DND-41 (cell line): ENCODE data around the gene IFIT1.

ENCODE experiments used
- ATAC-seq: fragments of 200-7000 bp; cut with Tn5 transposase; 3 replicates; pipeline ENCODE4 v1.9.1; 2021; ENCODE audit warnings: low read depth; ENCODE audit not compliant: insufficient read depth
- DNase-seq: peaks from one replicate; pipeline ENCODE4 v3.0.0-alpha.2; 2020
- H2AFZ ChIP-seq: 2 replicates; pipeline ENCODE4 v1.6.0; 2012; ENCODE audit warnings: low read depth, low read length
- H3K27ac ChIP-seq: 2 replicates; pipeline ENCODE4 v1.5.1; 2012; ENCODE audit warnings: low read length, inconsistent platforms
- H3K27me3 ChIP-seq: fragments of 200-600 bp; sonication (generic); 2 replicates; pipeline ENCODE4 v1.6.0; 2012; ENCODE audit warnings: low read length, mild to moderate bottlenecking, inconsistent platforms; ENCODE audit not compliant: insufficient read depth, poor library complexity
- H3K36me3 ChIP-seq: 2 replicates; pipeline ENCODE4 v1.5.1; 2012; ENCODE audit warnings: low read length, inconsistent platforms; ENCODE audit not compliant: insufficient read depth
- H3K4me1 ChIP-seq: 2 replicates; pipeline ENCODE4 v1.5.1; 2012; ENCODE audit warnings: mild to moderate bottlenecking, low read length; ENCODE audit not compliant: insufficient read depth
- H3K4me2 ChIP-seq: 2 replicates; pipeline ENCODE4 v1.6.0; 2012; ENCODE audit warnings: mild to moderate bottlenecking, moderate library complexity, low read length, inconsistent platforms; ENCODE audit not compliant: insufficient read depth
- H3K4me3 ChIP-seq, 2 experiments: fragments of 200-600 bp in 1 of 2; shearing (Covaris generic) in 1 of 2; 2 replicates each; pipeline ENCODE4 v1.5.1; 2012 to 2016; ENCODE audit warnings: inconsistent platforms in 2 of 2, low read length in 2 of 2, mild to moderate bottlenecking in 2 of 2, low read depth in 1 of 2, moderate library complexity in 1 of 2
- H3K79me2 ChIP-seq: 2 replicates; pipeline ENCODE4 v1.6.0; 2012; ENCODE audit warnings: low read length, inconsistent platforms; ENCODE audit not compliant: insufficient read depth
- H3K9ac ChIP-seq: 2 replicates; pipeline ENCODE4 v1.6.0; 2012; ENCODE audit warnings: low read depth, mild to moderate bottlenecking, inconsistent platforms, low read length, moderate library complexity
- H3K9me3 ChIP-seq: 2 replicates; pipeline ENCODE4 v1.5.1; 2012; ENCODE audit warnings: low read length, moderate library complexity, mild to moderate bottlenecking, inconsistent platforms; ENCODE audit not compliant: insufficient read depth, severe bottlenecking
- H4K20me1 ChIP-seq: 2 replicates; pipeline ENCODE4 v1.6.0; 2012; ENCODE audit warnings: low read length; ENCODE audit not compliant: insufficient read depth
- CTCF ChIP-seq: IDR thresholded peaks from 2 replicates; pipeline ENCODE4 v1.5.1; 2012; ENCODE audit warnings: borderline replicate concordance, low read length, moderate library complexity, mild to moderate bottlenecking; ENCODE audit not compliant: poor library complexity, severe bottlenecking; ENCODE audit errors: extremely low read depth
- EZH2 ChIP-seq: IDR thresholded peaks from 3 replicates; pipeline ENCODE4 v1.6.1; 2012; ENCODE audit warnings: borderline replicate concordance, low read depth, mild to moderate bottlenecking, moderate library complexity, low read length, inconsistent platforms; ENCODE audit not compliant: severe bottlenecking

IFIT1 gene

GRCh38 chr10:89431977-89432376 lies 39.6 kb downstream of the IFIT1 start:
- no peak overlapping the region for H2AFZ ChIP-seq
- TF ChIP-seq CTCF = no peak
- TF ChIP-seq EZH2 = no peak
- no peak for ATAC-seq

GRCh38 chr10:89438525-89438924 lies 46.1 kb downstream of the IFIT1 start:
- no peak overlapping the region for H2AFZ ChIP-seq
- no peaks in the 10 kb centered on the region for H3K9me3 ChIP-seq
- no peaks in the 10 kb centered on the region for H3K4me1 ChIP-seq
- H3K27me3 ChIP-seq = peaks cover 25% of the 10 kb centered on the region
- no peaks in the 10 kb centered on the region for H3K79me2 ChIP-seq
- DNase-seq (no peak), ATAC-seq (no peak)
- H3K9ac ChIP-seq = no peak overlapping the region
- H4K20me1 ChIP-seq = no peaks in the 10 kb centered on the region
- no peak for TF ChIP-seq EZH2
- TF ChIP-seq CTCF = no peak
- H3K36me3 ChIP-seq = no peaks in the 10 kb centered on the region
- no peak overlapping the region for H3K27ac ChIP-seq
- H3K4me3 ChIP-seq = no peak overlapping the region
- H3K4me2 ChIP-seq = no peak overlapping the region

More at GRCh38 chr10:89431977-89432376, 39.6 kb downstream of the IFIT1 start:
- no peak overlapping the region for H3K4me3 ChIP-seq
- H3K9ac ChIP-seq = no peak overlapping the region
- H3K9me3 ChIP-seq = no peaks in the 10 kb centered on the region
- no peaks in the 10 kb centered on the region for H3K79me2 ChIP-seq
- peaks cover 32% of the 10 kb centered on the region for H3K27me3 ChIP-seq
- no peak overlapping the region for H3K27ac ChIP-seq
- H4K20me1 ChIP-seq = no peaks in the 10 kb centered on the region
- no peak overlapping the region for H3K4me2 ChIP-seq
- no peaks in the 10 kb centered on the region for H3K36me3 ChIP-seq
- H3K4me1 ChIP-seq = no peaks in the 10 kb centered on the region
- DNase-seq = no peak

DNA sequence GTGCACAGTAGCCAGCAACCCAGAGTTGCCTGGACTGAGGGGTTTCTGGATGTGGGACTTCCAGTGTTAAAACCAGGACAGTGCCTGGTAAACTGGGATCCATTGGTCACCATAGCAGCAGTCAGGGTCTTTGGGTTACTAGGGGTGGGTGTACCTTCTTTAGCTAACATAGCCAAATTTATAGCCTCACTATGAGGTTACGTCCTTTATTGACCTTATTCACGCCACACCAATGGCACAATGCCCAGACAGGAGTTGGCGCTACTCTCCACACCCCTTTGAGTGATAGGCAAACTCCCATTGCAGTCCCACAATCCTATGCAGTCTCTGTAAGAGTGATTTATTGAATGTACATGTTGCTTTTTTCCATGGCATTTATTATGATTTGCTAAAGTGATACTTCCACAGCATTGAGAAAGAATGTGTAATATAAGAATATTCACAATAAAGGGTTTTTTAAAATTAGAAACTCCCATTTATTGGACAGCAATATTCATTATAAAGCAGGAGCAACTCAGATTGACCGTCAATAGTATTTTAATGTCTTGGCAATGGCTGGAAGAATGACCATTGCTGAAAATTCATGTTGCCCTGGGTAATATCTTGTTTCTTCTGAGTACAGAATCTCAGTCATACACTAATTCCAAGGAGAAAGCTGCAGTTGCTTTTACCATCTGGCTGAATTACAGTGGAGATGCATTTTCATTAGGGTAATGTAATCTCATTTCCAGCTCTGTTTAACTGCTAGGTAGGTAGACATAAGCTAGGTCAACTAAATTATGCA lies 48.0 kb downstream of the IFIT1 start:
- Histone ChIP-seq H3K4me1 (no peaks in the 10 kb centered on the region), H3K9me3 (no peaks in the 10 kb centered on the region), H3K27ac (no peak overlapping the region), H3K36me3 (no peaks in the 10 kb centered on the region), H3K79me2 (no peaks in the 10 kb centered on the region), H3K9ac (no peak overlapping the region), H2AFZ (no peak overlapping the region), H3K4me2 (no peak overlapping the region), H3K27me3 (peaks cover 9% of the 10 kb centered on the region), H3K4me3 (no peak overlapping the region), H4K20me1 (no peaks in the 10 kb centered on the region)
- DNase-seq (no peak), ATAC-seq (no peak)
- TF ChIP-seq CTCF (no peak), EZH2 (no peak)
